ENCODE data around the gene TMEM209. TPM values are rescaled to one million over a fixed set of nuclear protein-coding genes. Genes with fewer than 3 reads are reported as not detected.

TMEM209 gene
- total and polyA plus RNA-seq, 7 donors, result 5.2 to 11.3 (median 9.0) TPM

- TF ChIP-seq, protein P1, sequence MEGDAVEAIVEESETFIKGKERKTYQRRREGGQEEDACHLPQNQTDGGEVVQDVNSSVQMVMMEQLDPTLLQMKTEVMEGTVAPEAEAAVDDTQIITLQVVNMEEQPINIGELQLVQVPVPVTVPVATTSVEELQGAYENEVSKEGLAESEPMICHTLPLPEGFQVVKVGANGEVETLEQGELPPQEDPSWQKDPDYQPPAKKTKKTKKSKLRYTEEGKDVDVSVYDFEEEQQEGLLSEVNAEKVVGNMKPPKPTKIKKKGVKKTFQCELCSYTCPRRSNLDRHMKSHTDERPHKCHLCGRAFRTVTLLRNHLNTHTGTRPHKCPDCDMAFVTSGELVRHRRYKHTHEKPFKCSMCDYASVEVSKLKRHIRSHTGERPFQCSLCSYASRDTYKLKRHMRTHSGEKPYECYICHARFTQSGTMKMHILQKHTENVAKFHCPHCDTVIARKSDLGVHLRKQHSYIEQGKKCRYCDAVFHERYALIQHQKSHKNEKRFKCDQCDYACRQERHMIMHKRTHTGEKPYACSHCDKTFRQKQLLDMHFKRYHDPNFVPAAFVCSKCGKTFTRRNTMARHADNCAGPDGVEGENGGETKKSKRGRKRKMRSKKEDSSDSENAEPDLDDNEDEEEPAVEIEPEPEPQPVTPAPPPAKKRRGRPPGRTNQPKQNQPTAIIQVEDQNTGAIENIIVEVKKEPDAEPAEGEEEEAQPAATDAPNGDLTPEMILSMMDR (IDR thresholded peaks at IDR 0.05), result no peak
- no peak overlapping the region for H3K27ac ChIP-seq
- H3K4me1 ChIP-seq, result no peaks in the 10 kb centered on the region
- no peaks in the 10 kb centered on the region for H3K27me3 ChIP-seq (ENCODE audit: insufficient read depth in 3 of 3, low read length in 2 of 3)
- no peaks in the 10 kb centered on the region for H3K36me3 ChIP-seq (ENCODE audit: insufficient read depth in 1 of 2, low read depth in 1 of 2)
- ATAC-seq (no peak), DNase-seq (no peak)
- no peaks in the 10 kb centered on the region for H3K9me3 ChIP-seq
- intact Hi-C loops (cut with DNase I), result no loop called here
- WGBS, 3 donors, result 86 to 95% (median 92%) methylated on average over 5 of the region's 5 CpGs
- H3K4me3 ChIP-seq, result no peak overlapping the region
Observed at GRCh38 chr7:130224210-130224609, 19.0 kb upstream of the TMEM209 start.

GRCh38 chr7:130223646-130224045, 18.4 kb upstream of the TMEM209 start:
- Histone ChIP-seq H3K9me3 (no peaks in the 10 kb centered on the region), H3K27ac (no peak overlapping the region), H3K4me1 (no peaks in the 10 kb centered on the region), H3K4me3 (no peak overlapping the region), H3K36me3 (ENCODE audit: insufficient read depth in 1 of 2, low read depth in 1 of 2) (no peaks in the 10 kb centered on the region), H3K27me3 (ENCODE audit: insufficient read depth in 3 of 3, low read length in 2 of 3) (no peaks in the 10 kb centered on the region)
- 41 to 100% (median 95%) methylated on average over 1 of the region's 1 CpG for WGBS, 3 donors
- TF ChIP-seq, protein P1 (IDR thresholded peaks at IDR 0.05), result no peak
- no peak for ATAC-seq
- intact Hi-C loops (cut with DNase I), result no loop called here
- DNase-seq, result no peak

DNA sequence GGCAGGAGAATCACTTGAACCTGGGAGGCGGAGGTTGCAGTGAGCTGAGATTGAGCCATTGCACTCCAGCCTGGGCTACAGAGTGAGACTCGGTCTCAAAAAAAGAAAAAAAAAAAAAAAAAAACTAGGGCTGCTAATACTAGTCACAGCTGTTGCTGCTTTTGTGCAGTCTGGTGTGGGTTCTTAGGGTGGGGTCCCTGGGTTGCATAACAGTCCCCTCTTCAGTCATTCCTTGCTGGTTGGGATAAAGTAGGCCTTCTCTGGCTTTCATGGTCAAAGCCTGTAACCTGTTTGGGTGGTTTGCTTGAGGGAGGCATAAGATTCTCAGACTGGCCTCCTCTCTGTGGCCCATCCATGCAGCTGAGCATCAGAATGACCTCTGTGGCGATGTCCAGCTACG, 16.5 kb upstream of the TMEM209 start:
- Histone ChIP-seq H3K9me3 (no peaks in the 10 kb centered on the region), H3K27me3 (ENCODE audit: insufficient read depth in 3 of 3, low read length in 2 of 3) (no peaks in the 10 kb centered on the region), H3K4me3 (no peak overlapping the region), H3K36me3 (ENCODE audit: insufficient read depth in 1 of 2, low read depth in 1 of 2) (no peaks in the 10 kb centered on the region), H3K4me1 (no peaks in the 10 kb centered on the region), H3K27ac (no peak overlapping the region)
- WGBS, 3 donors, result 70 to 74% (median 74%) methylated on average over 4 of the region's 4 CpGs
- TF ChIP-seq, protein P1 (IDR thresholded peaks at IDR 0.05), result no peak
- no peak for DNase-seq
- no peak for ATAC-seq
- intact Hi-C loops (cut with DNase I), result no loop called here

- TF ChIP-seq, protein P1 (IDR thresholded peaks at IDR 0.05), result no peak
- Histone ChIP-seq H3K36me3 (ENCODE audit: insufficient read depth in 1 of 2, low read depth in 1 of 2) (no peaks in the 10 kb centered on the region), H3K4me3 (no peak overlapping the region), H3K27ac (no peak overlapping the region), H3K4me1 (no peaks in the 10 kb centered on the region), H3K9me3 (no peaks in the 10 kb centered on the region), H3K27me3 (ENCODE audit: insufficient read depth in 3 of 3, low read length in 2 of 3) (no peaks in the 10 kb centered on the region)
- no peak for ATAC-seq
- DNase-seq, result no peak
- intact Hi-C loops (cut with DNase I), result no loop called here
- 93 to 95% (median 95%) methylated on average over 9 of the region's 9 CpGs for WGBS, 3 donors
Observed at GRCh38 chr7:130219871-130220270, 14.7 kb upstream of the TMEM209 start.

Measured in psoas muscle (tissue), 8 donors.